Uterus (tissue), 2 donors: ENCODE data around the gene BCR.

Experiments used
- CTCF ChIP-seq, 4 experiments: fragments of 200-600 bp in 2 of 4; fragments of 450-650 bp in 2 of 4; sonication (generic) in 2 of 4; IDR thresholded peaks; one replicate each; pipeline ENCODE4 v1.5.1; 2016 to 2019; ENCODE audit warnings: antibody characterized with exemption in 4 of 4, mild to moderate bottlenecking in 2 of 4, moderate library complexity in 1 of 4
- POLR2A ChIP-seq, 2 donors: fragments of 450-650 bp; IDR thresholded peaks; one replicate each; pipeline ENCODE4 v1.6.1; 2016; ENCODE audit warnings: antibody characterized with exemption in 2 of 2, mild to moderate bottlenecking in 1 of 2, moderate library complexity in 1 of 2

- TF ChIP-seq CTCF (IDR thresholded peaks at IDR 0.05) (no peak), POLR2A (IDR thresholded peaks at IDR 0.05) (no peak)
These were observed 4.3 kb upstream of the BCR start for GRCh38 chr22:23175817-23176644.
